Neuronal stem cell (in vitro differentiated cells): ENCODE data around the gene ASCC3.

Experiments
- DNase-seq: peaks from one replicate; pipeline ENCODE4 v3.0.0-alpha.2; 2013; ENCODE audit warnings: low spot score
- H2AFZ ChIP-seq: one replicate; pipeline ENCODE4 v1.6.1; 2013; ENCODE audit warnings: mild to moderate bottlenecking, low read length, inconsistent platforms
- H2AK5ac ChIP-seq: 2 replicates; pipeline ENCODE4 v1.6.1; 2013; ENCODE audit warnings: low read depth, mild to moderate bottlenecking, inconsistent platforms, low read length, moderate library complexity, mixed read lengths
- H2BK120ac ChIP-seq: 2 replicates; pipeline ENCODE4 v1.6.1; 2013; ENCODE audit warnings: low read depth, mild to moderate bottlenecking, inconsistent platforms, low read length, moderate library complexity, mixed read lengths
- H2BK12ac ChIP-seq: one replicate; pipeline ENCODE4 v1.6.1; 2013; ENCODE audit warnings: low read length, inconsistent platforms
- H2BK15ac ChIP-seq: 2 replicates; pipeline ENCODE4 v1.6.1; 2013; ENCODE audit warnings: mild to moderate bottlenecking, low read length, inconsistent platforms, mixed read lengths
- H2BK5ac ChIP-seq: one replicate; pipeline ENCODE4 v1.6.1; 2013; ENCODE audit warnings: inconsistent platforms, mild to moderate bottlenecking, low read length, moderate library complexity
- H3K14ac ChIP-seq: one replicate; pipeline ENCODE4 v1.6.1; 2013; ENCODE audit warnings: low read length, inconsistent platforms
- H3K18ac ChIP-seq: 2 replicates; pipeline ENCODE4 v1.6.1; 2013; ENCODE audit warnings: low read length, inconsistent platforms
- H3K23ac ChIP-seq: 2 replicates; pipeline ENCODE4 v1.6.1; 2013; ENCODE audit warnings: low read depth, mild to moderate bottlenecking, mixed read lengths, low read length, inconsistent platforms; ENCODE audit not compliant: poor library complexity
- H3K27ac ChIP-seq: replicated peaks from 3 replicates; pipeline ENCODE4 v1.5.1; 2013; ENCODE audit warnings: low read length, inconsistent platforms
- H3K27me3 ChIP-seq, 3 experiments: 2 replicates each; pipeline ENCODE4 v1.6.1; 2013; ENCODE audit warnings: low read length in 3 of 3, mild to moderate bottlenecking in 2 of 3, inconsistent platforms in 1 of 3, low read depth in 1 of 3, mixed read lengths in 1 of 3, moderate library complexity in 1 of 3; ENCODE audit not compliant: control insufficient read depth in 3 of 3, insufficient read depth in 3 of 3
- H3K36me3 ChIP-seq, 2 donors: replicated peaks in 1 of 2; 2 replicates each; pipeline ENCODE4 v1.6.1; 2013; ENCODE audit warnings: low read length in 2 of 2; ENCODE audit not compliant: control insufficient read depth in 2 of 2, insufficient read depth in 2 of 2
- H3K4ac ChIP-seq: 2 replicates; pipeline ENCODE4 v1.6.1; 2013; ENCODE audit warnings: inconsistent platforms, mild to moderate bottlenecking, low read length, moderate library complexity
- H3K4me1 ChIP-seq, 2 donors: 1 replicate in 1 of 2; 2 replicates in 1 of 2; pipeline ENCODE4 v1.6.1; 2013; ENCODE audit warnings: low read length in 2 of 2, low read depth in 1 of 2; ENCODE audit not compliant: control insufficient read depth in 2 of 2, insufficient read depth in 1 of 2
- H3K4me2 ChIP-seq: one replicate; pipeline ENCODE4 v1.6.1; 2013; ENCODE audit warnings: mild to moderate bottlenecking, low read length, inconsistent platforms; ENCODE audit not compliant: insufficient read depth, poor library complexity, severe bottlenecking
- H3K4me3 ChIP-seq, 2 donors: 2 replicates each; pipeline ENCODE4 v1.5.1; 2013; ENCODE audit warnings: low read length in 2 of 2, mild to moderate bottlenecking in 2 of 2, inconsistent platforms in 1 of 2, moderate library complexity in 1 of 2
- H3K79me1 ChIP-seq: one replicate; pipeline ENCODE4 v1.6.1; 2013; ENCODE audit warnings: low read depth, mild to moderate bottlenecking, inconsistent platforms, low read length, moderate library complexity
- H3K9ac ChIP-seq: one replicate; pipeline ENCODE4 v1.6.1; 2013; ENCODE audit warnings: mild to moderate bottlenecking, low read depth, low read length, inconsistent platforms; ENCODE audit not compliant: poor library complexity
- H3K9me3 ChIP-seq, 2 donors: replicated peaks in 1 of 2; 2 replicates each; pipeline versions ENCODE3 to v1.6.1; 2013; ENCODE audit warnings: low read length in 2 of 2, mild to moderate bottlenecking in 2 of 2, inconsistent platforms in 1 of 2, low read depth in 1 of 2, mixed read lengths in 1 of 2, moderate library complexity in 1 of 2; ENCODE audit not compliant: control insufficient read depth in 2 of 2, insufficient read depth in 1 of 2
- H4K8ac ChIP-seq: one replicate; pipeline ENCODE4 v1.6.1; 2013; ENCODE audit warnings: low read depth, mild to moderate bottlenecking, inconsistent platforms, low read length, moderate library complexity
- H4K91ac ChIP-seq: one replicate; pipeline ENCODE4 v1.6.1; 2013; ENCODE audit warnings: low read length, low read depth, mild to moderate bottlenecking, inconsistent platforms; ENCODE audit not compliant: poor library complexity
- WGBS, 2 donors: extraction: QIAGEN DNeasy Blood & Tissue Kit; methylation state at CpG; one replicate each; pipeline ENCODE4 v1.1.7; 2013; ENCODE audit warnings: missing lambda C conversion rate in 2 of 2, mixed read lengths in 1 of 2; ENCODE audit not compliant: insufficient read length in 2 of 2, insufficient replicate concordance in 1 of 2; ENCODE audit errors: extremely low coverage in 2 of 2; 5-methylcytosine and 5-hydroxymethylcytosine counted together

The ASCC3 gene

DNA sequence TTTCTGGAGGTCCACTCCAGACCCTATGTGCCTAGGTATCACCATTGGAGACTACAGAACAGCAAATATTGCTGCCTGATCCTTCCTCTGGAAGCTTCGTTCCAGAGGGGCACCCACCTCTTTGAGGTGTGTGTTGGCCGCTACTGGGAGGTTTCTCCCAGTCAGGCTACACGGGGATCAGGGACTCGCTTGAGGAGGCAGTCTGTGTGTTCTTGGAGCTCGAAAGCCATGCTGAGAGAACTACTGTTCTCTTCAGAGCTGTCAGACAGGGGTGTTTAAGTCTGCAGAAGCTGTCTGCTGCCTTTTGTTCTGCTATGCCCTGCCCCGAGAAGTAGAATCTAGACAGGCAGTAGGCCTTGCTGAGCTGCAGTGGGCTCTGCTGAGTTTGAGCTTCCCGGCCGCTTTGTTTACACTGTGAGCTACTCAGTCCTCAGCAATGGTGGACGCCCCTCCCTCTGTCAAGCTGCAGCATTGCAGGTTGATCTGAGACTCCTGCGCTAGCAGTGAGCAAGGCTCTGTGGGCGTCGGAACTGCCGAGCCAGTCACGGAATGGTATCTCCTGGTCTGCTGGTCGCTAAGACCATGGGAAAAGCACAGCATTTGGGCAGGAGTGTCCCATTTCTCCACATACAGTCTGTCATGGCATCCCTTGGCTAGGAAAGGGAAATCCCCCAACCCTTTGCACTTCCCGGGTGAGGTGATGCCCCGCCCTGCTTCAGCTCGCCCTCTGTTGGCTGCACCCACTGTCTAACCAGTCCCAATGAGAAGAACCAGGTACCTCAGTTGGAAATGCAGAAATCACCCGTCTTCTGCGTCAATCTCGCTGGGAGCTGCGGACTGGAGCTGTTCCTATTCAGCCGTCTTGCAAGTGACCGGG lies 32.5 kb upstream of the ASCC3 start:
- DNase-seq, result no peak
- H3K9me3 ChIP-seq, result no peaks in the 10 kb centered on the region
- H4K8ac ChIP-seq, result no peak overlapping the region

GRCh38 chr6:100906325-100906724 lies 25.2 kb upstream of the ASCC3 start:
- H3K14ac ChIP-seq, result no peak overlapping the region
- WGBS, 2 donors, result no CpG with 5 or more reads among the region's 1 CpG

More for the DNA sequence above, 32.5 kb upstream of the ASCC3 start:
- Histone ChIP-seq H2BK15ac (no peak overlapping the region), H3K4me1 (no peaks in the 10 kb centered on the region), H3K27me3 (no peaks in the 10 kb centered on the region), H4K91ac (no peak overlapping the region), H3K14ac (peak overlapping the region; percentile 95), H3K79me1 (no peaks in the 10 kb centered on the region), H3K4me3 (no peak overlapping the region), H2AK5ac (no peak overlapping the region), H3K4ac (peak overlapping the region; percentile 42), H2BK12ac (no peak overlapping the region), H3K18ac (no peak overlapping the region), H2BK120ac (no peak overlapping the region), H3K9ac (peak overlapping the region; percentile 63), H3K36me3 (no peaks in the 10 kb centered on the region), H3K27ac (no peak overlapping the region), H3K4me2 (no peak overlapping the region), H2BK5ac (no peak overlapping the region), H2AFZ (peak overlapping the region; percentile 79), H3K23ac (no peak overlapping the region)
- no CpG with 5 or more reads among the region's 24 CpGs for WGBS, 2 donors

GRCh38 chr6:100905067-100905466 lies 23.9 kb upstream of the ASCC3 start:
- Histone ChIP-seq H3K4ac (no peak overlapping the region), H2BK5ac (no peak overlapping the region), H4K8ac (no peak overlapping the region), H3K9ac (no peak overlapping the region), H2AFZ (no peak overlapping the region), H3K18ac (no peak overlapping the region), H3K27ac (no peak overlapping the region), H3K14ac (no peak overlapping the region), H2BK120ac (no peak overlapping the region), H2AK5ac (no peak overlapping the region), H2BK12ac (no peak overlapping the region), H3K4me3 (no peak overlapping the region), H4K91ac (no peak overlapping the region), H3K4me1 (no peaks in the 10 kb centered on the region), H3K27me3 (no peaks in the 10 kb centered on the region), H3K36me3 (no peaks in the 10 kb centered on the region), H3K4me2 (no peak overlapping the region), H2BK15ac (no peak overlapping the region), H3K79me1 (no peaks in the 10 kb centered on the region), H3K23ac (no peak overlapping the region), H3K9me3 (no peaks in the 10 kb centered on the region)
- WGBS, 2 donors, result no CpG with 5 or more reads among the region's 4 CpGs
- no peak for DNase-seq

More at GRCh38 chr6:100906325-100906724, 25.2 kb upstream of the ASCC3 start:
- Histone ChIP-seq H2AFZ (no peak overlapping the region), H2BK12ac (no peak overlapping the region), H4K8ac (no peak overlapping the region), H3K9me3 (no peaks in the 10 kb centered on the region), H3K36me3 (no peaks in the 10 kb centered on the region), H3K4ac (no peak overlapping the region), H2BK5ac (no peak overlapping the region), H2AK5ac (no peak overlapping the region), H3K4me3 (no peak overlapping the region), H2BK15ac (no peak overlapping the region), H3K23ac (no peak overlapping the region), H2BK120ac (no peak overlapping the region), H3K4me2 (no peak overlapping the region), H3K18ac (no peak overlapping the region), H3K79me1 (no peaks in the 10 kb centered on the region), H3K27ac (no peak overlapping the region), H3K4me1 (no peaks in the 10 kb centered on the region), H4K91ac (no peak overlapping the region), H3K27me3 (no peaks in the 10 kb centered on the region), H3K9ac (no peak overlapping the region)
- no peak for DNase-seq

DNA sequence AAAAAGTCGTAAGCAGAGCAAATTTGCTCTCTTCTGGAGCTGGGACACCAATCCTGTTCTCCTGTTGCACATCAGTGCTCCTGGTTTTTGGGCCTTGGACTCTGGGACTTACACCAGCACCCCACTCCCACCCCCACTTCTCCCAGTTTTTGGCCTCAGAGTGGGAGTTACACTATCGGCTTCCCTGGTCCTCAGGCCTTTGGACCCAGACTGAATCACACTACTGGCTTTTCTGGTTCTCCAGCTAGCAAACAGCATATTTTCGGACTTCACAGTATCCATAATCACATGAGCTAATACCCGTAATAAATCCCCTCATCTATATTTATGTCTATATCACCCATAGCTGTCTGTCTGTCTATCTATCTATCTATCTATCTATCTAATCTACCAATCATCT lies 23.2 kb upstream of the ASCC3 start:
- H2BK5ac ChIP-seq, result no peak overlapping the region
- H3K23ac ChIP-seq, result no peak overlapping the region
- no peaks in the 10 kb centered on the region for H3K36me3 ChIP-seq
- no peak overlapping the region for H2BK120ac ChIP-seq
- WGBS, 2 donors, result no CpG with 5 or more reads among the region's 4 CpGs
- H4K8ac ChIP-seq, result no peak overlapping the region
- H3K4me1 ChIP-seq, result no peaks in the 10 kb centered on the region
- H2AFZ ChIP-seq, result no peak overlapping the region
- H3K4ac ChIP-seq, result no peak overlapping the region
- H3K18ac ChIP-seq, result no peak overlapping the region
- H3K9me3 ChIP-seq, result no peaks in the 10 kb centered on the region
- no peak overlapping the region for H3K14ac ChIP-seq
- H2AK5ac ChIP-seq, result no peak overlapping the region
- H3K4me2 ChIP-seq, result no peak overlapping the region
- no peaks in the 10 kb centered on the region for H3K79me1 ChIP-seq
- no peak overlapping the region for H2BK12ac ChIP-seq
- no peak overlapping the region for H3K27ac ChIP-seq
- no peak overlapping the region for H2BK15ac ChIP-seq
- no peak overlapping the region for H3K4me3 ChIP-seq
- DNase-seq, result no peak
- H4K91ac ChIP-seq, result no peak overlapping the region
- no peaks in the 10 kb centered on the region for H3K27me3 ChIP-seq
- no peak overlapping the region for H3K9ac ChIP-seq
